HG03378 (cell line): ENCODE data around the gene ADCY2.

Experiments
- ATAC-seq: cut with Tn5 transposase; IDR thresholded peaks from one replicate; pipeline ENCODE4 v1.9.1; 2021; ENCODE audit warnings: mild to moderate bottlenecking, moderate library complexity; ENCODE audit not compliant: unreplicated experiment

Gene ADCY2

DNA sequence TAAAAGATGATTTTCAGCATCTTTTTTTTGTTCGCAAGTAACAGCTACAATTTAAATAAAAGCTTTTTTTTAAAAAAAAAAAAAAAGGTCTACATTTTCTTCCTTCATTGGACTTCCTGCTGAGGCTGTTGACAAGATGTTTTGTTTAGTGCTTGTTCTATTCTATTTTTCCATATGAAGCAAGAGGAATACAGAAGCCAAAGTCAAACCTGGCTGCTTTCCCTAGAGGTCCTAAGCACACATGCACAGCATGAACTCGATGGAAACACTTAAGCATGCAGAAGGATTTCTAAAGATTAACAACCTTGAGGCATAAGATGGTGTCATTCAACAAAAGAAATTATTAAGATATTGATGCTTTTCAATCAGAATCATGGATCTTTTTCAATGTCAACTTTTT lies 105.1 kb downstream of the ADCY2 start:
- no peak for ATAC-seq

DNA sequence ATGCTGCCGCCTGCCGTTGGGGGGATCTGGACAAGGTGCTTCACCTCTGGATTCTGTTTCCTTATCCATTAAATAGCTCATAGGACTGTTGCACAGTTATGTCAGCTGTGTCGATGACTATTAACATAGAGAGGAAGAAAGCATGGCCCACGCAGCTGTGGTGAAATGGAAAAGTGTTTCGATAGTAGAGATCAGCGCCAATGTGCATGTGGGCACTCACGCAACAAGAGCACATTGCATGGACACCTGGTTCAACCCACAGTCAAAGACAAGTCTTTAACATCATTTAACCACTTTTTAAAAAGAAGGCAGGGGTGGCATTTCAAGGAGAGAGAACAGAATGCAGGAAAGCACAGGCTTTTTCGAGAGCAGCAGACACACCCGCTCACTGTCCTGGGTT lies 107.6 kb downstream of the ADCY2 start:
- ATAC-seq: no peak

- ATAC-seq: no peak
Measured at GRCh38 chr5:7515284-7515914, 119.5 kb downstream of the ADCY2 start.

DNA sequence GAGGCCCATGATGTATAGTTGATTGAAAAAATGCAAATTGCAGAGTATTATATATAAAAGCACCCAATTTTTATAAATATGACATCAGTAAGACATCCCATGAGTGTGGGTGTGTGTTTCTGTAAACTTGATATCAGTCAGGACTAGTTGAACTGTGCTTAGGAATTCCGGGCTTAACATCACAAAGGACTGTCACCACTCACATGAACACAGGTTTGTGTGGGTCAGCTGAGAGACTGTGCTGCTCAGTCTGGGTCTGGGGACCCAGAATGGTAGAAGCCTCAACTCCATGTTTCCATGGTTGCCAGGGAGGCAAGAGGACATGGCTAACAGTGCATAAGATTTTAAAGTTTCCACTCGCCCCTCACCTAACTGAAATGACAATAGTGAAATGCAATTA lies 120.3 kb downstream of the ADCY2 start:
- ATAC-seq: no peak

DNA sequence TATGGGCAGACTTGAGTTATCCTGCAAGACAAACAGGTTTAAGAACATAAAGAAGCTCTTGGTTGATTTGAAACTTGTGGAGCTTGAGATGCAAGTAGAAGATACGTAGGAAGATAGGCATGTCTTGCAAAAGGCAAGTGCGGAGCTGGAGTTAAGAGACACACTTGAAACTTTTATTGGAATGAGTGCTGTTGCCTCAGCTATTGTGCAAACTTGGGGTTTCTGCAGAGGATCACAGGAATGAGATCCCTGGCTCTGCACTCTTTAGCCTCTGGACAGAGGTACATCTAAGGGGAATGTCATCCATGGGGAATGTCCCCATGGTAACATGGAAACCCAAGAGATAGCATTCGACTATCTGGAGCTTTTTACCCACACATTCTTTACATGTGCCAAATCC lies 121.1 kb downstream of the ADCY2 start:
- no peak for ATAC-seq

DNA sequence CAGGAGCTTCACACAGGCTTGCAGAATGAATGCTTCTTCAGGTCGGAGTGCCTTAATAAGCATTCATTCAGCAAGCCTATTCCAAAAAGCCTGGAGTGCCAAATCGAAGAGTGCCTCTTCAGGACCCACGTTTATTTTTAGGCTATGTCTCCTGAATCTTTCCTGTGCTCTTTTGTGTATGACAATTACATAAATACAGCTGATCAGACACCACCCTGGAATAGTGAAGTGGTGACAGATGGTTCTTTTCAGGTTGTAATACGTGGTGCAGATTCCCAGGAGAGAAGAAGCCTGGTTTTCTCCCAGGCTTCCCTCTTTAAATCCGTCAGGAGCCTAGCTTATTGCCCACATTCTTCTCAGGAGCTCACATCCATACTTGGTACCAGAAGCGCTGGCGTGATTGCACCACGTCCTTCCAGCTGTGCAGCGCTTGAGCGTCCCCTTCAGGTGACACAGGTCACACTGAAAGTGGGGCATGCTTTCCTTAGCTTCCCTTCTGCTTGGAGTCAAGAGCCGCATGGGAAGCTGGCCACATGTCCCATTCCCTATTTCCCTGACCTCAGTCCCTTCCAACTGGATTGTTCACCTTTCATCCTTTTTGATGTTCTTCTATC lies 123.1 kb downstream of the ADCY2 start:
- ATAC-seq: no peak

DNA sequence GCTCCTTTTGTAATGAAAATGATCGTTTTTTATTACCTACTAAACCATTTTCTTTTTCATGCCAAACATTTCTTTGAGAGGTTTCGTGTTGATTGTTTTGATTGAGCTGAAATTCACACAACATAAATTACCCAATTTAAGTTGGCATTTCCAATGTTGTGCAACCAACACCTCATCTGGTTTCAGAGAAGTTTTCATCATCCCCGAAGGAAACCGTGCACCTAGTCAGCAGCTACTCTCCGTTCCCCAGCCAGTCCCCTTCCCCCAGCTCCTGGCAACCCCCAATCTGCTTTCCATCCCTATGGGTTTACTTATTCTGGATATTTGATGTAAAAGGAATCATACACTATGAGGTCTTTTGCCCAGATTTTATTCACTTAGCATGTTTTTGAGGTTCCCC lies 123.6 kb downstream of the ADCY2 start:
- ATAC-seq: no peak

GRCh38 chr5:7529880-7530279 lies 133.9 kb downstream of the ADCY2 start:
- no peak for ATAC-seq

GRCh38 chr5:7533941-7534340 lies 138.0 kb downstream of the ADCY2 start:
- ATAC-seq: no peak

DNA sequence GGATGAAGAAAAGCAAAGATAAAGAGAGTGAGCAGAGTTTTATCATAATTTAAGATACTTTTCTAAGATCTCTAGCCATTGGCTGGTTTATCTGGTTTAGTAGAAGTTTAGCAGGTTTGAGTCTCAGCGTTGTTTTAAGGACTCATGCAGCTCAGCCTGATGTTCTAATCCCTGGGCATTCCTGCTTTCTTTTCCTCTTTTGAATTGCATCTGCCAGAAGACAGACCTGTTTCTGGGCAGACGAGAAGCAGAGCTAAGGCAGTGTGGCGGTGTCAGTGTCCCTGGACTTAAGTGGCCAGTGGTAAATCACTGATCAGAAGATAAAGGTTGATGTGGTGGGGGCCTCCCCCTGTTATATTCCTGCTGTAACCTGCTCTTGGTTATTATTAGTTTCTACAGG lies 138.6 kb downstream of the ADCY2 start:
- ATAC-seq: no peak

GRCh38 chr5:7537573-7537972 lies 141.6 kb downstream of the ADCY2 start:
- no peak for ATAC-seq

DNA sequence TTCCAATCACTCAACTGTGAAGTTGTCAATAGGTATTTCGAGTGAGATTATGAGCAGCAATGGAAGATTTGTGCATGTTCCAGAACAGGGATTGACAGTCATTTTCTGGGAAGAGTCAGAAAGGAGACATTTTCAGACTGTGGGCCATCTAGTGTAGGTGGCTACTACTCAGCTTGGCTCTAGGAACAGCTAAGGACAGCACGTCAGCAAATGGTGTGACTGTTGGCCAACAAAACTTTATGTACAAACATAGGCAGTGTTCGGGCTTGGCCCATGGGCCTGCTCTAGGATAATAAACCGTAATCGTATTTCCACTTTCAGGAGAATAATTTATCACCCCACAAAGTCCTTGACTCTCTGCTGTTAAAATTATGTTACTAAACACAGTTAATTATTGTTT lies 143.6 kb downstream of the ADCY2 start:
- no peak for ATAC-seq

DNA sequence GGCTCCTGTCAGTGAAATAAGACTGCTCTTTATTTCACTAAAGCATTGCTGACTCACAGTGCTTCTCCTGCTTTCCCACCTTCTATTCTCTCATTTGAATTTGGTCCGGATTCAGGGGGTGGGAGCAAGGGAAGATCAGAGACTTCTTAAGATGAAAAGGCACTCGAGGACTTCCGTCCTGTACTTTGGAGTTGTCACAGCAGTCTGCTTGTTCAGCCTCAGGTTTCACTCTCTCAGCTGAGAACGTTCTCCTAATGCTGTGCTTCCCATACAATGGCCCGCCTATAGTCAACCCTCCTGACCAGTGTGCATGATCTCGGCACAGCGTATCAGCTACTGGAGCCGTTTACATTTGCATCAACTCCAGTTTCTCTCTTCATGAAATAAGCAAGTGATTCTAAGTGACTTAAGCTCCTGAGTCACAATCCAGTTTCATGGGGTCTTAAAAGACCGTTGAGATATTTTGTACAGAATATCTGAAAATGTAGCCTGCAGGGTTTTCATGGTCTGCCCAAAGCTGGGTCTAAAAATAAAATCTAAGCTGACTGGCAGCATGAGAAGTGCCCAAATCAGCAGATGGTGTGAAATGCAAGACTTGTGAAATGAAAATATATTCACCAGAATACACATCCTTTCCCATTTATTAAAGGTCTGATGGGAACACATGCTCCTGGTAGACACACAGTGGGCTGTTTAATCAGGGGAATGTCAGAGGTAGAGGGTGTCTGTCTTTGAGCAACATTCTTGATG lies 145.0 kb downstream of the ADCY2 start:
- no peak for ATAC-seq

GRCh38 chr5:7541898-7542297 lies 146.0 kb downstream of the ADCY2 start:
- no peak for ATAC-seq

DNA sequence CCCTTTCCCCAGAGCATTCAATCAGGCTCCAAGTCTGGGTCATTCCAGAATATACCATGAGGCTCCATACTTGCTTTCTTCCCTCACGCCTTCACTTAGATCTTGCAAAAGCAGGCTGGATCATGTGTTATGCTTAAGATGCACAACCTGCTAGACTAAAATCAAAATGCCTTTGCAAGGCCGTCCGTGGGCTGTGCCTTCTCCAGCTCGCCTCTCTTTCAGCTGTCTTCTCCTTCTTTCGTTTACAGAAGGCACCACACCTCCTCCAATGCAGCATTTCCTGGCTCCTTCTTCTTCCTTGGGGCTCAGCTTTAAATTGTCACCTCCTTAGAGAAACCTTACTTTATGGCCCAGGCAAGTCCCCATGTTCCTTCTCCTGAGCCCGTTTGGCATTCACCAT lies 150.6 kb downstream of the ADCY2 start:
- no peak for ATAC-seq

- ATAC-seq: no peak
Measured at GRCh38 chr5:7548596-7548995, 152.7 kb downstream of the ADCY2 start.

GRCh38 chr5:7565559-7565958 lies 169.6 kb downstream of the ADCY2 start:
- ATAC-seq: no peak

DNA sequence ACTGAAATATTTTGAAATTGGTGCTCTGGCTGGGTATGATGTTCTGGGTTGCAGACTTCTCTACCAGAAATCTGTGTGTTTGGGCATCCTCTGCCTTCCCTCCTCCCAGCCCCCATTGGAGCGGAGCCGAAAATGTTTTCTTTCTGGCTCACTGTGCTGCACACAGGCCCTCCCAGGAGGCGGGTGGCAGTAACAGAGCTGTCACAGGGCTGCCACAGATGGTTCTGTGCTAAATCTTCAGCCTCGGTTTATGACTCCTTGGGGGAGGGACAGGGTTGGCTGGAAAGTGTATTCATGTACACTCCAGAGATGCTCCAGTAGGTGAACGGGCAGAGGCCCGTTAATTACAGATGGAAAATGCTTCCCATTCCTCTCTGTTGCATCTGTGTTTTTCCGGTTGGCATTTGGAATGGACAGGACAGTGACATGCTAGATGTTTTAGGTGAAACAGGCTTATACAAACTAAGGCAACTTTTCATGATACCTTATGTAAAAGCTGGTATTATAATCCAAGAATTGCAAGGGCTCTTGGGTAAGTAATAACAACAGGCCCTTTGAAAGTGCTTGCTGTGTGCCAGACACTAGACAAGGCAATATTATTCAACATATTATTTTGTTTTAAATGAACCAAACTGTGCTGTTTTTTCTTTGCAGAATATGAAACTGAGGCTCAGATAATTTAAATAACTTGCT lies 180.2 kb downstream of the ADCY2 start:
- no peak for ATAC-seq

DNA sequence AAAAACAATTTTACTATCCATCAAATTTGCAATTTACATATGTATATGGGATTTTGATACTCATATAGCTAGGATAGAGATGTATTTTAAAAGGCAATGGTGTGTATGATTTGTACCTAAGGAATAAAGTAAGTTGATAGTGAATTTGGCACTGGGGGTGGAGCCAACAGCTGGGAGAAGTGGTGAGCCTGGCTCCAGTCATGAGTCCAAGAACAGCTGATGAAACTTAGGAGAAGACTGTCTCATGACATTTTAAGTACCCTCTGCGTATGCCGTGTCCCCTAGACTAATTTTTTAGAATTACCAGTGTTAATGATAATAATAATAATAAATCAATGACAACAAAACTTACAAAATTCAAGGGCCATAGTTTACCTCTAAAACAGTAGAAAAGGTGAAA lies 181.4 kb downstream of the ADCY2 start:
- ATAC-seq: no peak

- ATAC-seq: no peak
Measured at GRCh38 chr5:7578071-7578470, 182.1 kb downstream of the ADCY2 start.

GRCh38 chr5:7584749-7585148 lies 188.8 kb downstream of the ADCY2 start:
- ATAC-seq: no peak

DNA sequence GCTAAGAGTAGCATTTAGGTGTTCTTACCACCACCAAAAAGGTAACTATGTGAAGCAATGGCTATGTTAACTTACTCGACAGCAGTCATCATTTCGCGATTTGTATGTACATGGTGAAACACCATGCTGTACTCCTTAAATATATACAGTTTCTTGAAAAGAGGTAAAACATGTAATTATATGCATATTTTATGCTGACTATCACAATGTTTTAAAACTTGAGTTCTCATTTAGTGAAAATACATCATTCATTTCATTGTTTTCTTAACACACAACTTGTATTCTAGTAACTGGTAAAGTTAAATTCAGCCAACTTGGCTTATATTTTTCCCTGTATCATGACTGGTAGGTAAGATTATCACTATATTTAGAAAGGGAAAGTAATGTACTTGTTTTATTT lies 189.9 kb downstream of the ADCY2 start:
- ATAC-seq: no peak
